B cell (primary cell): ENCODE data around the gene MLF2. TPM values are rescaled to one million over a fixed set of nuclear protein-coding genes. Genes with fewer than 3 reads are reported as not detected.

Experiments
- ATAC-seq: fragments of 200-7000 bp; cut with Tn5 transposase; one replicate; pipeline ENCODE4 v1.10.0; 2021; ENCODE audit warnings: low read depth, mild to moderate bottlenecking, moderate number of reproducible peaks, moderate library complexity
- CTCF ChIA-PET: fragments of 350-600 bp; sonication (Branson Sonifier 250); formaldehyde crosslinking; loops from one replicate; lab custom pipeline; 2021; ENCODE audit warnings: antibody characterized with exemption, inconsistent platforms; lab: Charles Lee
- POLR2A ChIA-PET: fragments of 350-600 bp; sonication (Branson Sonifier 250); formaldehyde crosslinking; loops from one replicate; lab custom pipeline; 2021; ENCODE audit warnings: antibody characterized with exemption; lab: Charles Lee
- DNase-seq: peaks from one replicate; pipeline ENCODE4 v3.0.0; 2013
- H2AFZ ChIP-seq: 2 replicates; pipeline ENCODE4 v1.6.1; 2012; ENCODE audit warnings: mild to moderate bottlenecking, low read depth, low read length; ENCODE audit not compliant: insufficient read depth, poor library complexity, severe bottlenecking
- H3K27ac ChIP-seq, 2 donors: 1 replicate in 1 of 2; 2 replicates in 1 of 2; pipeline ENCODE4 v1.5.1; 2012 to 2013; ENCODE audit warnings: low read length in 2 of 2, mild to moderate bottlenecking in 2 of 2, moderate library complexity in 1 of 2
- H3K27me3 ChIP-seq, 4 experiments: fragments of 200-600 bp in 1 of 4; sonication (generic) in 1 of 4; replicated peaks in 1 of 4; 1 replicate in 2 of 4; 2 replicates in 2 of 4; pipeline versions ENCODE4 v1.6.1 to v1.7.0; 2013 to 2016; ENCODE audit warnings: low read length in 3 of 4, mild to moderate bottlenecking in 2 of 4, mixed read lengths in 1 of 4, moderate library complexity in 1 of 4; ENCODE audit not compliant: insufficient read depth in 4 of 4, control insufficient read depth in 3 of 4; ENCODE audit errors: control extremely low read depth in 1 of 4
- H3K36me3 ChIP-seq, 2 experiments: replicated peaks in 1 of 2; 1 replicate in 1 of 2; 2 replicates in 1 of 2; pipeline versions ENCODE4 v1.6.1 to v1.7.1; 2013; ENCODE audit warnings: low read length in 1 of 2; ENCODE audit not compliant: insufficient read depth in 2 of 2, control insufficient read depth in 1 of 2; ENCODE audit errors: control extremely low read depth in 1 of 2, extremely low read depth in 1 of 2
- H3K4me1 ChIP-seq, 2 donors: fragments of 200-600 bp in 1 of 2; sonication (generic) in 1 of 2; 1 replicate in 1 of 2; 2 replicates in 1 of 2; pipeline versions ENCODE4 v1.5.1 to v1.6.1; 2013 to 2017; ENCODE audit warnings: low read length in 2 of 2; ENCODE audit not compliant: control insufficient read depth in 2 of 2, insufficient read depth in 2 of 2
- H3K4me2 ChIP-seq: replicated peaks from 2 replicates; pipeline ENCODE3; 2012; ENCODE audit warnings: mild to moderate bottlenecking, low read depth, low read length; ENCODE audit not compliant: poor library complexity, severe bottlenecking
- H3K4me3 ChIP-seq, 5 experiments: fragments of 200-600 bp in 1 of 5; sonication (generic) in 1 of 5; 1 replicate in 3 of 5; 2 replicates in 2 of 5; pipeline versions ENCODE4 v1.5.1 to v1.7.0; 2011 to 2016; ENCODE audit warnings: low read length in 4 of 5, mild to moderate bottlenecking in 4 of 5, low read depth in 2 of 5, control low read depth in 1 of 5, moderate library complexity in 1 of 5; ENCODE audit not compliant: insufficient read depth in 1 of 5; ENCODE audit errors: control extremely low read depth in 1 of 5, extremely low read depth in 1 of 5
- H3K79me2 ChIP-seq: fragments of 200-600 bp; sonication (generic); one replicate; pipeline ENCODE4 v1.6.0; 2016; ENCODE audit warnings: low read length; ENCODE audit not compliant: control insufficient read depth, insufficient read depth
- H3K9ac ChIP-seq: fragments of 200-600 bp; sonication (generic); 2 replicates; pipeline ENCODE4 v1.6.1; 2017; ENCODE audit warnings: mild to moderate bottlenecking, low read length, moderate library complexity
- H3K9me3 ChIP-seq, 3 donors: one replicate each; pipeline versions ENCODE4 v1.6.1 to v1.7.1; 2013; ENCODE audit warnings: low read length in 2 of 3; ENCODE audit not compliant: control insufficient read depth in 2 of 3, insufficient read depth in 1 of 3; ENCODE audit errors: control extremely low read depth in 1 of 3
- H4K20me1 ChIP-seq: 2 replicates; pipeline ENCODE4 v1.6.0; 2012; ENCODE audit warnings: mild to moderate bottlenecking, low read length; ENCODE audit not compliant: insufficient read depth, control insufficient read depth, poor library complexity, severe bottlenecking
- H3K27ac Mint-ChIP-seq: one replicate; pipeline ENCODE4 v1.8.0; 2021; ENCODE audit warnings: mixed read lengths
- H3K27me3 Mint-ChIP-seq: one replicate; pipeline ENCODE4 v1.8.0; 2021; ENCODE audit warnings: mixed read lengths
- H3K4me1 Mint-ChIP-seq: one replicate; pipeline ENCODE4 v1.8.0; 2021; ENCODE audit warnings: mixed read lengths
- H3K4me3 Mint-ChIP-seq: one replicate; pipeline ENCODE4 v1.8.0; 2021; ENCODE audit warnings: mixed read lengths
- H3K9me3 Mint-ChIP-seq: one replicate; pipeline ENCODE4 v1.8.0; 2022; ENCODE audit warnings: mixed read lengths; ENCODE audit not compliant: insufficient read depth
- EZH2 ChIP-seq: IDR thresholded peaks from 2 replicates; pipeline ENCODE4 v1.6.1; 2012; ENCODE audit warnings: borderline replicate concordance, low read depth, mild to moderate bottlenecking, moderate library complexity, low read length; ENCODE audit not compliant: insufficient read depth, poor library complexity, severe bottlenecking
- WGBS: methylation state at CpG from one replicate; pipeline ENCODE4 v1.1.5; 2013; ENCODE audit warnings: missing lambda C conversion rate; ENCODE audit not compliant: insufficient coverage; 5-methylcytosine and 5-hydroxymethylcytosine counted together
- intact Hi-C: fragments of 100-400 bp; cut with micrococcal nuclease; formaldehyde crosslinking; loops from one replicate; pipeline ENCODE4 v1.10.0; 2022
- polyA plus RNA-seq: library from polyadenylated mRNA; depleted of rRNA; stranded (reverse); fragments of >200 nt; gene quantifications from 2 replicates; pipeline ENCODE4 v1.2.3, GENCODE V29; 2012
- total RNA-seq, 2 donors: library from RNA; stranded (reverse); fragments of 120-200 nt in 1 of 2; gene quantifications; 1 replicate in 1 of 2; 2 replicates in 1 of 2; pipeline versions ENCODE4 v1.2.3 to v1.2.4, GENCODE V29; 2013 to 2022
- TF ChIP-seq, protein P1 (sequence below): fragments of 200-600 bp; IDR thresholded peaks from one replicate; pipeline ENCODE4 v1.8.0; 2022; ENCODE audit warnings: antibody characterized with exemption, mild to moderate bottlenecking

MLF2 gene
- total and polyA plus RNA-seq, 2 donors (not counting 1 experiment from before 2014, with no cell fraction given) = 97.2 to 190 TPM

DNA sequence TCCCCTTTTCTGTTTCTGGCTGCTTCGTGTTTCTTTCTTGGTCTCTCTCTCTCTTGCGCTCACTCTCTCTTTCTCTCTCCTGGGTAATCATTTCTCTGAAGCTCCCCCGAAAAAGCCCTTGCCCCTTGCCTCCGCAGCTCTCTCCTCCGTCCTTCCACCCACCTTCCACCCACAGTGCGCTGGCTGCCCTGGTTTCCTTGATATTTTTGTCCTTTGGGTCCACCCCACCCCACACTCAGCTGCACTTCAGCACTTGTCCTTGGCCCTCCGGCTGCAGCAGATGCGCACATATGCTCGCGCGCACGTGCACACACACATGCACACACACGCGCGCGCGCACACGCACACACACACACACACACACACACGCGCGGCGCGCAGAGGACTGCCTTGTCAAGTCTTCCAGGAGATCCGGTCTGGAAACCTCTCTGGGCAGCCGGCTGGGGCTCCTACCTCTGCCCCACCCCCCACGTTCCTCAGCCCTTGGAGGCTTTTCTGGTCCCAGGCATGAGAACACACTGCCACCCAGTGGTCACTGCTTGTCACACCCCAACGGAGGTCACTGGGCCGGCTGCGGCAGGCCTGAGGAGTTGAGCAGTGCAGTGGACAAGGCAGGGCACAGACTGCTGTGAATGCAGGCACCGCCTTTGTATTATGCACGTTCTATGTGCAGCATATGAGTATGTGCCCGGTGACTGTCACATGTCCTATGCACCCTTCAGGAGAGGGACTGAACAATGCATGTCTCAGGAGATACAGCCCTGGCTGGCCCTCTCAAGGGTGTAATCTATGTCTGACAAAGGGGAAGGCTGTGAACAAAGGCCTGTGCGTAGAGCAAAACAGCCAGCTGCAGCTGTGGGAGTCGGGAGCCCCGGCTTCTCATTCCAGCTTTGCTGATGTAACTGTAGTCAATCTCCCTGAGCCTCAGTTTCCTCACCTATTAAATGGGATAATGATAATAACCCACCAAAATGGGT, 25.9 kb upstream of the MLF2 start:
- H3K9ac ChIP-seq = peak overlapping the region; percentile 58
- H2AFZ ChIP-seq = peak overlapping the region; percentile 81
- no peak for TF ChIP-seq EZH2
- TF ChIP-seq, protein P1, sequence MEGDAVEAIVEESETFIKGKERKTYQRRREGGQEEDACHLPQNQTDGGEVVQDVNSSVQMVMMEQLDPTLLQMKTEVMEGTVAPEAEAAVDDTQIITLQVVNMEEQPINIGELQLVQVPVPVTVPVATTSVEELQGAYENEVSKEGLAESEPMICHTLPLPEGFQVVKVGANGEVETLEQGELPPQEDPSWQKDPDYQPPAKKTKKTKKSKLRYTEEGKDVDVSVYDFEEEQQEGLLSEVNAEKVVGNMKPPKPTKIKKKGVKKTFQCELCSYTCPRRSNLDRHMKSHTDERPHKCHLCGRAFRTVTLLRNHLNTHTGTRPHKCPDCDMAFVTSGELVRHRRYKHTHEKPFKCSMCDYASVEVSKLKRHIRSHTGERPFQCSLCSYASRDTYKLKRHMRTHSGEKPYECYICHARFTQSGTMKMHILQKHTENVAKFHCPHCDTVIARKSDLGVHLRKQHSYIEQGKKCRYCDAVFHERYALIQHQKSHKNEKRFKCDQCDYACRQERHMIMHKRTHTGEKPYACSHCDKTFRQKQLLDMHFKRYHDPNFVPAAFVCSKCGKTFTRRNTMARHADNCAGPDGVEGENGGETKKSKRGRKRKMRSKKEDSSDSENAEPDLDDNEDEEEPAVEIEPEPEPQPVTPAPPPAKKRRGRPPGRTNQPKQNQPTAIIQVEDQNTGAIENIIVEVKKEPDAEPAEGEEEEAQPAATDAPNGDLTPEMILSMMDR = peak; percentile 90
- CTCF ChIA-PET = interaction anchor here (0.6 to 7.8 kb wide), 30 partner anchors 9 to 383 kb away, joined by 3 to 109 read pairs (median 4); partner anchors contain the start of genes LPAR5, MLF2, PTMS and ZNF384
- peak overlapping the region; percentile 79 for H3K4me2 ChIP-seq
- peak; percentile 98 for ATAC-seq
- Mint-ChIP-seq H3K9me3 (no peaks in the 10 kb centered on the region), H3K4me1 (peaks cover 11% of the 10 kb centered on the region), H3K4me3 (peak overlapping the region; percentile 85), H3K27me3 (peaks cover 42% of the 10 kb centered on the region), H3K27ac (peak overlapping the region; percentile 34)
- DNase-seq = peak; percentile 92
- no peaks in the 10 kb centered on the region for H3K36me3 ChIP-seq
- peaks cover 0 to 42% (median 28%) of the 10 kb centered on the region in 4 experiments for H3K27me3 ChIP-seq
- H4K20me1 ChIP-seq = no peaks in the 10 kb centered on the region
- H3K4me1 ChIP-seq = peaks cover 15% of the 10 kb centered on the region in 2 donors
- no peaks in the 10 kb centered on the region for H3K79me2 ChIP-seq
- no peak overlapping the region for H3K27ac ChIP-seq
- intact Hi-C loops = loop anchor here (1.0 to 2.0 kb wide), 5 partner anchors 26 to 225 kb away; partner anchors contain the start of genes MLF2 and ZNF384
- H3K4me3 ChIP-seq = peak overlapping the region in 4 of 5 experiments; percentile 48 to 56 (median 50)
- peaks cover 0 to 11% (median 0%) of the 10 kb centered on the region in 3 donors for H3K9me3 ChIP-seq
- WGBS = 4% methylated on average over 31 of the region's 35 CpGs
- POLR2A ChIA-PET = interaction anchor here (0.6 to 2.4 kb wide), 4 partner anchors 26 to 364 kb away, joined by 3 to 11 read pairs (median 6); partner anchors contain the start of gene MLF2
